GM13976 (cell line): ENCODE results near the gene HPCAL1.

Source experiments
- DNase-seq: peaks from one replicate; pipeline ENCODE4 v3.0.0; 2012; ENCODE audit warnings: low spot score
- in situ Hi-C: fragments of 300-500 bp; cut with MboI; formaldehyde crosslinking; loops from one replicate; pipeline ENCODE4 v1.12.0; 2022; ENCODE audit warnings: low sequenced_read_pairs, mixed read lengths, inconsistent platforms; ENCODE audit not compliant: unreplicated experiment
- TF ChIP-seq, protein P1 (sequence below): IDR thresholded peaks from 2 replicates; pipeline ENCODE4 v1.5.1; 2012; ENCODE audit warnings: borderline replicate concordance, mild to moderate bottlenecking; ENCODE audit not compliant: insufficient read depth; ENCODE audit errors: extremely low read depth, missing control alignments, control extremely low read depth

The HPCAL1 gene

GRCh38 chr2:10316860-10317259 is 14.2 kb downstream of the HPCAL1 start:
- TF ChIP-seq, protein P1, sequence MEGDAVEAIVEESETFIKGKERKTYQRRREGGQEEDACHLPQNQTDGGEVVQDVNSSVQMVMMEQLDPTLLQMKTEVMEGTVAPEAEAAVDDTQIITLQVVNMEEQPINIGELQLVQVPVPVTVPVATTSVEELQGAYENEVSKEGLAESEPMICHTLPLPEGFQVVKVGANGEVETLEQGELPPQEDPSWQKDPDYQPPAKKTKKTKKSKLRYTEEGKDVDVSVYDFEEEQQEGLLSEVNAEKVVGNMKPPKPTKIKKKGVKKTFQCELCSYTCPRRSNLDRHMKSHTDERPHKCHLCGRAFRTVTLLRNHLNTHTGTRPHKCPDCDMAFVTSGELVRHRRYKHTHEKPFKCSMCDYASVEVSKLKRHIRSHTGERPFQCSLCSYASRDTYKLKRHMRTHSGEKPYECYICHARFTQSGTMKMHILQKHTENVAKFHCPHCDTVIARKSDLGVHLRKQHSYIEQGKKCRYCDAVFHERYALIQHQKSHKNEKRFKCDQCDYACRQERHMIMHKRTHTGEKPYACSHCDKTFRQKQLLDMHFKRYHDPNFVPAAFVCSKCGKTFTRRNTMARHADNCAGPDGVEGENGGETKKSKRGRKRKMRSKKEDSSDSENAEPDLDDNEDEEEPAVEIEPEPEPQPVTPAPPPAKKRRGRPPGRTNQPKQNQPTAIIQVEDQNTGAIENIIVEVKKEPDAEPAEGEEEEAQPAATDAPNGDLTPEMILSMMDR, result no peak
- in situ Hi-C loops, result no loop called here
- no peak for DNase-seq

- in situ Hi-C loops, result no loop called here
- DNase-seq, result no peak
- TF ChIP-seq, protein P1, result no peak
These were observed 14.9 kb downstream of the HPCAL1 start for GRCh38 chr2:10317646-10318045.

- in situ Hi-C loops, result no loop called here
- DNase-seq, result no peak
- TF ChIP-seq, protein P1, result no peak
These were observed 15.6 kb downstream of the HPCAL1 start for GRCh38 chr2:10318345-10318744.

GRCh38 chr2:10319892-10320574 is 17.3 kb downstream of the HPCAL1 start:
- TF ChIP-seq, protein P1, result no peak
- DNase-seq, result no peak
- in situ Hi-C loops, result no loop called here

DNA sequence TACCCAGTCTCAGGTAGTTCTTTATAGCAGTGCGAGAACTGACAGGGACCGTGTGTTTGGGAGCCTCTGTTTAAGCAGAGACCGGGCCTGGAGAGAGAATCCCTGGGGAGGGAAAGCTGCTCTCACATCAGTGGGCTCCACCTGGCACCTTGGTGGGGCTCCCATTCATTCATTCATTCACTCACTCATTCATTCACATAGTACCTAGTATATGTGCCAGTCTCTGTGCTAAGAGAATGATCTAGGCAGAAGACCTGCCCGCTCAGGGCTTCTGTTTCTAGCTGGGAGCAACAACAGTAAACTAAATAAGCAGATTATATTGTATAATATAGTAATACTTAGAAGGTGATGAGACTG is 17.8 kb downstream of the HPCAL1 start:
- in situ Hi-C loops, result no loop called here
- TF ChIP-seq, protein P1, result no peak
- no peak for DNase-seq

DNA sequence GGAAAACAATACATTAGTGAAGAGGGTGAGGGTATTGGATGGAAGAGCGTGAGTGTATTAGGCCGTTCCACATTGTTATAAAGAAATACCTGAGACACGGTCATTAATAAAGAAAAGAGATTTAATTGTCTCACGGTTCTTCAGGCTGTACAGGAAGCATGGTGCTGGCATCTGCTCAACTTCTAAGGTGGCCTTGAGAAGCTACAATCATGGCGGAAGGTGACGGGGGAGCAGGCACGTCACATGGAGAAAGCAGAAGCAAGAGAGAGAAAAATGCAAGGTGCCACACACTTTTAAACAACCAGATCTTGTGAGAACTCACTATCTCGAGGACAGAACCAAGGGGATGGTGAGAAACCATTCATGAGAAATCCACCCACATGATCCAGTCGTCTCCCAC is 18.2 kb downstream of the HPCAL1 start:
- in situ Hi-C loops, result no loop called here
- TF ChIP-seq, protein P1, result no peak
- DNase-seq, result no peak
